HG02588 (cell line): Measurements from ENCODE around the gene NTSR1.

ENCODE experiments used
- ATAC-seq: cut with Tn5 transposase; IDR thresholded peaks from one replicate; pipeline ENCODE4 v1.9.1; 2021; ENCODE audit warnings: mild to moderate bottlenecking, moderate library complexity; ENCODE audit not compliant: unreplicated experiment

The NTSR1 gene

GRCh38 chr20:62752671-62753501, 44.2 kb downstream of the NTSR1 start:
- ATAC-seq: no peak

- no peak for ATAC-seq
Measured at GRCh38 chr20:62753626-62754025, 45.0 kb downstream of the NTSR1 start.

- no peak for ATAC-seq
Measured at GRCh38 chr20:62754122-62754990, 45.7 kb downstream of the NTSR1 start.

- ATAC-seq: no peak
Measured at GRCh38 chr20:62754991-62755356, 46.3 kb downstream of the NTSR1 start.

- no peak for ATAC-seq
Measured at GRCh38 chr20:62755817-62756724, 47.4 kb downstream of the NTSR1 start.

GRCh38 chr20:62758226-62758912, 49.7 kb downstream of the NTSR1 start:
- no peak for ATAC-seq

- no peak for ATAC-seq
Measured at GRCh38 chr20:62759981-62760431, 51.4 kb downstream of the NTSR1 start.

GRCh38 chr20:62760471-62760855, 51.8 kb downstream of the NTSR1 start:
- no peak for ATAC-seq

GRCh38 chr20:62760856-62761758, 52.5 kb downstream of the NTSR1 start:
- no peak for ATAC-seq

- no peak for ATAC-seq
Measured at GRCh38 chr20:62761759-62762131, 53.1 kb downstream of the NTSR1 start.

GRCh38 chr20:62762376-62762775, 53.7 kb downstream of the NTSR1 start:
- ATAC-seq: no peak

GRCh38 chr20:62762801-62763368, 54.2 kb downstream of the NTSR1 start:
- ATAC-seq: no peak

GRCh38 chr20:62763404-62763803, 54.8 kb downstream of the NTSR1 start:
- ATAC-seq: no peak

- ATAC-seq: no peak
Measured at GRCh38 chr20:62764156-62764935, 55.7 kb downstream of the NTSR1 start.

GRCh38 chr20:62765021-62765420, 56.4 kb downstream of the NTSR1 start:
- ATAC-seq: no peak

- ATAC-seq: no peak
Measured at GRCh38 chr20:62765432-62766070, 56.9 kb downstream of the NTSR1 start.

- ATAC-seq: no peak
Measured at GRCh38 chr20:62766071-62766450, 57.4 kb downstream of the NTSR1 start.

GRCh38 chr20:62766716-62767115, 58.1 kb downstream of the NTSR1 start:
- no peak for ATAC-seq
